K562 (cell line): ENCODE results near the gene DGKZ. TPM values are rescaled to one million over a fixed set of nuclear protein-coding genes. Genes with fewer than 3 reads are reported as not detected.
A peak's percentile ranks its signal among the peaks of the same experiment; 100 is the strongest.

Experiments used
- ATAC-seq: fragments of 200-7000 bp; cut with Tn5 transposase; 3 replicates; pipeline ENCODE4 v1.9.1; 2020; ENCODE audit warnings: moderate library complexity
- BruUV-seq: library from RNA; stranded (reverse); fragments of 400-500 nt; replicated peaks from 2 replicates; lab custom pipeline; 2021; lab: Mats Ljungman, UMichigan
- CTCF ChIA-PET: fragments of 300-600 bp; formaldehyde crosslinking; extraction: SDS; loops from one replicate; lab custom pipeline; 2021; ENCODE audit warnings: low intra/inter-chr PET ratio; lab: Yijun Ruan, JAX
- POLR2A ChIA-PET: fragments of 300-600, 350-650 bp; sonication (Branson Sonifier 250); formaldehyde crosslinking; extraction: SDS; loops from one replicate; lab custom pipeline; 2021; ENCODE audit warnings: antibody characterized with exemption, inconsistent platforms; lab: Yijun Ruan, JAX
- DNase-seq, 4 experiments: peaks; one replicate each; pipeline versions ENCODE4 v3.0.0 to v3.0.0-alpha.2; 2011 to 2018; ENCODE audit warnings: low spot score in 3 of 4, mixed read lengths in 3 of 4; ENCODE audit errors: extremely low read depth in 1 of 4
- FAIRE-seq: peaks from 2 replicates; lab custom pipeline; 2011; peaks lifted over from hg19 to GRCh38; lab: Jason Lieb, UNC
- H2AFZ ChIP-seq: 2 replicates; pipeline ENCODE4 v1.6.0; 2011; ENCODE audit warnings: low read depth, low read length, control low read depth, inconsistent platforms
- H3K27ac ChIP-seq: fragments of 200-600 bp; 3 replicates; pipeline ENCODE4 v1.8.0; 2011; ENCODE audit warnings: low read depth, mild to moderate bottlenecking, control low read depth, inconsistent platforms, low read length, moderate library complexity, mixed read lengths; ENCODE audit errors: extremely low read depth
- H3K27me3 ChIP-seq, 2 experiments: fragments of 300-600 bp in 1 of 2; 2 replicates in 1 of 2; 3 replicates in 1 of 2; pipeline versions ENCODE4 v1.6.0 to v1.8.0; 2011; ENCODE audit warnings: inconsistent platforms in 2 of 2, low read length in 2 of 2, mild to moderate bottlenecking in 1 of 2, mixed read lengths in 1 of 2, moderate library complexity in 1 of 2; ENCODE audit not compliant: control insufficient read depth in 2 of 2, insufficient read depth in 2 of 2
- H3K36me3 ChIP-seq: fragments of 300-600 bp; 3 replicates; pipeline ENCODE4 v1.8.0; 2011; ENCODE audit warnings: mild to moderate bottlenecking, low read length, inconsistent platforms; ENCODE audit not compliant: control insufficient read depth, insufficient read depth
- H3K4me1 ChIP-seq, 2 experiments: fragments of 200-600 bp in 1 of 2; replicated peaks in 1 of 2; 2 replicates in 1 of 2; 3 replicates in 1 of 2; pipeline versions ENCODE4 v1.5.1 to v1.8.0; 2011; ENCODE audit warnings: inconsistent platforms in 2 of 2, low read length in 2 of 2, mild to moderate bottlenecking in 1 of 2, mixed read lengths in 1 of 2, moderate library complexity in 1 of 2; ENCODE audit not compliant: control insufficient read depth in 2 of 2, insufficient read depth in 2 of 2
- H3K4me2 ChIP-seq: 2 replicates; pipeline ENCODE4 v1.6.1; 2011; ENCODE audit warnings: low read length, control low read depth, inconsistent platforms, mixed read lengths; ENCODE audit not compliant: insufficient read depth
- H3K4me3 ChIP-seq: fragments of 200-600 bp; sonication (generic), shearing (Covaris generic); 2 replicates; pipeline ENCODE4 v1.5.1; 2016; ENCODE audit warnings: control low read depth, inconsistent platforms
- H3K79me2 ChIP-seq: fragments of 200-600 bp; 3 replicates; pipeline ENCODE4 v1.8.0; 2011; ENCODE audit warnings: low read length, inconsistent platforms; ENCODE audit not compliant: control insufficient read depth, insufficient read depth
- H3K9ac ChIP-seq, 2 experiments: 2 replicates each; pipeline versions ENCODE4 v1.6.0 to v1.6.1; 2011; ENCODE audit warnings: low read depth in 2 of 2, low read length in 2 of 2, control low read depth in 1 of 2, inconsistent platforms in 1 of 2, mild to moderate bottlenecking in 1 of 2, mixed read lengths in 1 of 2; ENCODE audit not compliant: insufficient read depth in 1 of 2
- H3K9me1 ChIP-seq: one replicate; pipeline ENCODE4 v1.6.0; 2011; ENCODE audit warnings: inconsistent platforms, mild to moderate bottlenecking, low read length, moderate library complexity; ENCODE audit not compliant: control insufficient read depth, insufficient read depth
- H3K9me3 ChIP-seq: replicated peaks from 2 replicates; pipeline ENCODE4 v1.5.1; 2011; ENCODE audit warnings: low read depth, low read length, inconsistent platforms; ENCODE audit not compliant: control insufficient read depth, insufficient read depth
- H4K20me1 ChIP-seq: replicated peaks from 2 replicates; pipeline ENCODE4 v1.6.1; 2011; ENCODE audit warnings: low read length, inconsistent platforms, mixed read lengths; ENCODE audit not compliant: control insufficient read depth, insufficient read depth
- FIP1L1 ChIP-seq: fragments of 200-400 bp; formaldehyde crosslinking; IDR thresholded peaks from 2 replicates; pipeline ENCODE4 v1.6.1; 2018; ENCODE audit warnings: mild to moderate bottlenecking, low read depth, low read length; ENCODE audit not compliant: poor library complexity, severe bottlenecking
- HNRNPL ChIP-seq: fragments of 200-400 bp; formaldehyde crosslinking; IDR thresholded peaks from 2 replicates; pipeline ENCODE4 v1.6.1; 2017; ENCODE audit warnings: low read depth, mild to moderate bottlenecking, low read length
- IRF2 ChIP-seq: sonication (generic); formaldehyde crosslinking; IDR thresholded peaks from 2 replicates; pipeline ENCODE4 v1.8.1; 2022; ENCODE audit warnings: mild to moderate bottlenecking, missing genetic modification reagents
- KLF13 ChIP-seq: fragments of 450-650 bp; IDR thresholded peaks from 2 replicates; pipeline ENCODE4 v1.6.1; 2016; ENCODE audit warnings: missing genetic modification characterization, low read depth, mild to moderate bottlenecking, missing compliant biosample characterization, moderate library complexity, borderline replicate concordance
- PHF8 ChIP-seq: fragments of 200-600 bp; sonication (generic); IDR thresholded peaks from 2 replicates; pipeline ENCODE4 v1.6.1; 2012; ENCODE audit warnings: mixed run types, mild to moderate bottlenecking, inconsistent platforms, low read length, moderate library complexity, borderline replicate concordance
- POLR2G ChIP-seq: fragments of 200-400 bp; formaldehyde crosslinking; IDR thresholded peaks from 2 replicates; pipeline ENCODE4 v1.6.1; 2017; ENCODE audit warnings: low read depth, mild to moderate bottlenecking, antibody characterized with exemption, low read length, moderate library complexity
- RBM14 ChIP-seq: fragments of 200-400 bp; formaldehyde crosslinking; IDR thresholded peaks from 2 replicates; pipeline ENCODE4 v1.6.1; 2018; ENCODE audit warnings: low read depth, mild to moderate bottlenecking, low read length, moderate library complexity, borderline replicate concordance; ENCODE audit not compliant: insufficient read depth
- RNF2 ChIP-seq: sonication (generic); IDR thresholded peaks from 2 replicates; pipeline ENCODE4 v1.6.1; 2016
- WGBS: fragments of 100-300 bp; shearing (Covaris generic); methylation state at CpG from one replicate; pipeline ENCODE4 v1.1.6; 2016; ENCODE audit warnings: low coverage, mixed read lengths; ENCODE audit not compliant: insufficient coverage; ENCODE audit errors: missing lambda C conversion rate; 5-methylcytosine and 5-hydroxymethylcytosine counted together
- in situ Hi-C: fragments of 300-500 bp; cut with MboI; formaldehyde crosslinking; loops from 4 replicates; pipeline ENCODE4 v1.15.0; 2018; ENCODE audit warnings: inconsistent platforms, mixed read lengths
- intact Hi-C: fragments of 100-400 bp; cut with micrococcal nuclease; formaldehyde crosslinking; loops from 2 replicates; pipeline ENCODE4 v1.14.2; 2022
- polyA plus RNA-seq, 8 experiments: library from polyadenylated mRNA; depleted of rRNA in 4 of 8; stranded (reverse) in 5 of 8; unstranded in 3 of 8; fragments of >200 nt; fragmentation: Nextera tagmentation in 2 of 8; fragmentation: Illumina TruSeq in 1 of 8; extraction: Ambion mirVana in 2 of 8; extraction: Trizol in 1 of 8; gene quantifications; 2 replicates each; pipeline versions ENCODE4 v1.2.1 to v1.2.3, GENCODE V29; 2011 to 2014; ENCODE audit warnings: inconsistent platforms in 1 of 8, missing spikeins in 1 of 8
- total RNA-seq, 7 experiments: library from RNA; depleted of rRNA in 6 of 7; stranded (reverse); fragments of >200 nt in 6 of 7; fragmentation: Illumina TruSeq in 2 of 7; extraction: Trizol in 2 of 7; gene quantifications; 2 replicates each; pipeline versions ENCODE4 v1.2.1 to v1.2.3, GENCODE V29; 2011 to 2021; ENCODE audit warnings: low replicate concordance in 1 of 7
- TF ChIP-seq, protein P1 (sequence below), 2 experiments: fragments of 450-650 bp in 1 of 2; sonication (generic) in 1 of 2; formaldehyde crosslinking in 1 of 2; IDR thresholded peaks in 1 of 2; conservative IDR thresholded peaks in 1 of 2; 2 replicates each; pipeline versions ENCODE4 v1.6.1 to v1.8.1; 2016 to 2023; ENCODE audit warnings: mild to moderate bottlenecking in 2 of 2, moderate library complexity in 2 of 2, inconsistent platforms in 1 of 2, missing genetic modification reagents in 1 of 2
- TF ChIP-seq, protein P2 (sequence below): sonication (generic); formaldehyde crosslinking; IDR thresholded peaks from 2 replicates; pipeline ENCODE4 v1.8.1; 2023; ENCODE audit warnings: mild to moderate bottlenecking, missing genetic modification reagents

DGKZ gene
- total and polyA plus RNA-seq, 9 of the 15 experiments (the other 6 are each of a cell fraction or from before 2014, with no cell fraction given), result 0.51 to 100 (median 44.2) TPM

DNA sequence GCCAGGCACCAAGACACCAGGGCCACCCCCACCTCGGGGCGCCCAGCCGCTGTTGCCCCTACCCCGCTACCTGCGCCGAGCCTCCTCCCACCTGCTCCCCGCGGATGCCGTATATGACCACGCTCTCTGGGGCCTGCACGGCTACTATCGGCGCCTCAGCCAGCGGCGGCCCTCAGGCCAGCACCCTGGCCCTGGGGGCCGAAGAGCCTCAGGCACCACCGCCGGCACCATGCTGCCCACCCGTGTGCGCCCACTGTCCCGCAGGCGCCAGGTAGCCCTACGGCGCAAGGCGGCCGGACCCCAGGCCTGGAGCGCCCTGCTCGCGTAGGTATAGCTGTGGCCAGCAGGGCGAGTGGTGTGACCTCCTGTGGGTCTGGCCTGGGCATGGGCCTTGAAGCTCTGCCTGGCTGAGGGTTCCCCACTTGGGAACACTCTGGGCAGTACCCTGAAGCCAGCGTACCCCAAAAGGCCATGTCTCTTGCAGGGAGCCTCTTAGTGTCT, 19.4 kb downstream of the DGKZ start:
- H2AFZ ChIP-seq, result no peak overlapping the region
- H3K27me3 ChIP-seq, result no peaks in the 10 kb centered on the region
- H3K4me2 ChIP-seq, result no peak overlapping the region; the same call in 1 of the 2 replicates
- FAIRE-seq (no peak), ATAC-seq (peak; percentile 1; the same call in 1 of the 3 replicates)
- BruUV-seq, result no TSS peak
- no peaks in the 10 kb centered on the region for H3K9me3 ChIP-seq
- no peak overlapping the region for H3K4me3 ChIP-seq
- H3K36me3 ChIP-seq, result peaks cover 70% of the 10 kb centered on the region; the same call in 2 of the 3 replicates
- POLR2A ChIA-PET, result interaction anchor here (0.6 to 0.9 kb wide), 2 partner anchors 10 to 54 kb away, joined by 3 to 5 read pairs; no protein-coding TSS in a partner anchor
- H3K4me1 ChIP-seq, result peaks cover 18 to 60% of the 10 kb centered on the region in 2 experiments
- in situ Hi-C loops, result no loop called here
- peaks cover 25% of the 10 kb centered on the region for H3K79me2 ChIP-seq
- H4K20me1 ChIP-seq, result no peaks in the 10 kb centered on the region; the same call in none of the 2 replicates
- 92% methylated on average over 31 of the region's 31 CpGs for WGBS
- TF ChIP-seq, protein P1, sequence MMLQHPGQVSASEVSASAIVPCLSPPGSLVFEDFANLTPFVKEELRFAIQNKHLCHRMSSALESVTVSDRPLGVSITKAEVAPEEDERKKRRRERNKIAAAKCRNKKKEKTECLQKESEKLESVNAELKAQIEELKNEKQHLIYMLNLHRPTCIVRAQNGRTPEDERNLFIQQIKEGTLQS (IDR thresholded peaks at IDR 0.05), result peak; percentile 29; the same call in 1 of the 2 replicates
- TF ChIP-seq, protein P1 (CRISPR knock-in tag; conservative IDR thresholded peaks at IDR 0.05), result no peak
- TF ChIP-seq FIP1L1, result peak; percentile 30
- 0 out of 2 replicates have a peak, but pooled peaks have one; percentile 53 for TF ChIP-seq RBM14
- peak; percentile 52; the same call in 1 of the 2 replicates for TF ChIP-seq HNRNPL
- no peak for TF ChIP-seq RNF2
- TF ChIP-seq KLF13 (tag), result no peak
- no peak for TF ChIP-seq IRF2 (CRISPR knock-in tag)
- TF ChIP-seq PHF8, result no peak
- TF ChIP-seq, protein P2, sequence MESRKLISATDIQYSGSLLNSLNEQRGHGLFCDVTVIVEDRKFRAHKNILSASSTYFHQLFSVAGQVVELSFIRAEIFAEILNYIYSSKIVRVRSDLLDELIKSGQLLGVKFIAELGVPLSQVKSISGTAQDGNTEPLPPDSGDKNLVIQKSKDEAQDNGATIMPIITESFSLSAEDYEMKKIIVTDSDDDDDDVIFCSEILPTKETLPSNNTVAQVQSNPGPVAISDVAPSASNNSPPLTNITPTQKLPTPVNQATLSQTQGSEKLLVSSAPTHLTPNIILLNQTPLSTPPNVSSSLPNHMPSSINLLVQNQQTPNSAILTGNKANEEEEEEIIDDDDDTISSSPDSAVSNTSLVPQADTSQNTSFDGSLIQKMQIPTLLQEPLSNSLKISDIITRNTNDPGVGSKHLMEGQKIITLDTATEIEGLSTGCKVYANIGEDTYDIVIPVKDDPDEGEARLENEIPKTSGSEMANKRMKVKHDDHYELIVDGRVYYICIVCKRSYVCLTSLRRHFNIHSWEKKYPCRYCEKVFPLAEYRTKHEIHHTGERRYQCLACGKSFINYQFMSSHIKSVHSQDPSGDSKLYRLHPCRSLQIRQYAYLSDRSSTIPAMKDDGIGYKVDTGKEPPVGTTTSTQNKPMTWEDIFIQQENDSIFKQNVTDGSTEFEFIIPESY (CRISPR knock-in tag), result peak; percentile 99
- peak; percentile 49; the same call in 1 of the 2 replicates for TF ChIP-seq POLR2G
- TF ChIP-seq, all 486 proteins: peak for 6
- Histone ChIP-seq H3K27ac (peak overlapping the region; percentile 45; the same call in 2 of the 3 replicates), H3K9ac (peak overlapping the region in 1 of 2 experiments; percentile 87; a peak in 2 of 4 replicates), H3K9me1 (peaks cover 3% of the 10 kb centered on the region)
- CTCF ChIA-PET, result interaction anchor here (0.6 to 1.5 kb wide), 3 partner anchors 15 to 119 kb away, joined by 3 to 5 read pairs (median 3); no protein-coding TSS in a partner anchor
- intact Hi-C loops, result loop anchor here (1.0 to 5.0 kb wide), 3 partner anchors 14 to 119 kb away; no protein-coding TSS in a partner anchor
- no peak for DNase-seq
